A549 (cell line): ENCODE results near the gene DAB2IP.

Source experiments
- CHD2 ChIP-seq: fragments of 150-350 bp; IDR thresholded peaks from 2 replicates; pipeline ENCODE4 v1.6.1; 2014; ENCODE audit warnings: low read length; ENCODE audit not compliant: partially characterized antibody
- JUNB ChIP-seq: fragments of >200 bp; sonication (Bioruptor Twin); formaldehyde crosslinking; IDR thresholded peaks from 2 replicates; pipeline ENCODE4 v1.6.1; 2016
- KDM5A ChIP-seq: fragments of 200-600 bp; sonication (generic); IDR thresholded peaks from 2 replicates; pipeline ENCODE4 v1.6.1; 2016; ENCODE audit warnings: antibody characterized with exemption, mild to moderate bottlenecking
- RCOR1 ChIP-seq: fragments of 150-350 bp; IDR thresholded peaks from 2 replicates; pipeline ENCODE4 v1.6.1; 2014; ENCODE audit warnings: antibody characterized with exemption, low read length, low read depth
- RFX5 ChIP-seq: fragments of 450-650 bp; IDR thresholded peaks from 2 replicates; pipeline ENCODE4 v1.7.1; 2014; ENCODE audit warnings: antibody characterized with exemption, mild to moderate bottlenecking, moderate library complexity
- RNF2 ChIP-seq: fragments of 200-600 bp; sonication (generic); IDR thresholded peaks from 2 replicates; pipeline ENCODE4 v1.6.1; 2016; ENCODE audit warnings: low read depth, mild to moderate bottlenecking, antibody characterized with exemption, moderate library complexity, borderline replicate concordance
- SMC3 ChIP-seq: fragments of >200 bp; sonication (Bioruptor Twin); formaldehyde crosslinking; IDR thresholded peaks from 3 replicates; pipeline ENCODE4 v1.6.1; 2018; ENCODE audit warnings: inconsistent platforms
- TF ChIP-seq, protein P1 (sequence below): fragments of >200 bp; sonication (Bioruptor Twin); formaldehyde crosslinking; IDR thresholded peaks from 3 replicates; pipeline ENCODE4 v1.5.1; 2016
- TF ChIP-seq, protein P2 (sequence below): fragments of 150-350 bp; IDR thresholded peaks from 2 replicates; pipeline ENCODE4 v1.6.1; 2014; ENCODE audit warnings: low read depth, mild to moderate bottlenecking, low read length

DNA sequence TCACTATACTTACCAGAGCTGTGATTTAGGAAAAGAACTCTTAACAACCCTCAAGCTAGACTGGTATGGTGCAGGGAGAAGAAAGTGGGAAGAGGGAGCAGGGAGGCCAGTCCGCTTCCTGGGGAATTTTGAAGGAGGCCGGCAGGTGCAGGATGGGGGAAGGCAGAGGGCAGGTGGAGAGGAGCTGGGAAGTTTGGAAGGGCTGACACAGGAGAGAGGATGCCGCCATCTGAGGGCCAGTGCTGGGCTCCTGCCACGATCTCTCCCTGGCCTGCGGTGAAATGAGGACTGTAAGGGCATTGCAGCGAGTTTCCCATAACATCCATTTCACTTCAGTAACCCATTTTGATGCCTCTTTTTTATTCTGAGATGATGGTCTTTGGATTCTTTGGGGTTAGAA is 8.9 kb downstream of the DAB2IP start:
- no peak for TF ChIP-seq CHD2
- TF ChIP-seq KDM5A: no peak
- no peak for TF ChIP-seq RCOR1
- TF ChIP-seq, protein P1, sequence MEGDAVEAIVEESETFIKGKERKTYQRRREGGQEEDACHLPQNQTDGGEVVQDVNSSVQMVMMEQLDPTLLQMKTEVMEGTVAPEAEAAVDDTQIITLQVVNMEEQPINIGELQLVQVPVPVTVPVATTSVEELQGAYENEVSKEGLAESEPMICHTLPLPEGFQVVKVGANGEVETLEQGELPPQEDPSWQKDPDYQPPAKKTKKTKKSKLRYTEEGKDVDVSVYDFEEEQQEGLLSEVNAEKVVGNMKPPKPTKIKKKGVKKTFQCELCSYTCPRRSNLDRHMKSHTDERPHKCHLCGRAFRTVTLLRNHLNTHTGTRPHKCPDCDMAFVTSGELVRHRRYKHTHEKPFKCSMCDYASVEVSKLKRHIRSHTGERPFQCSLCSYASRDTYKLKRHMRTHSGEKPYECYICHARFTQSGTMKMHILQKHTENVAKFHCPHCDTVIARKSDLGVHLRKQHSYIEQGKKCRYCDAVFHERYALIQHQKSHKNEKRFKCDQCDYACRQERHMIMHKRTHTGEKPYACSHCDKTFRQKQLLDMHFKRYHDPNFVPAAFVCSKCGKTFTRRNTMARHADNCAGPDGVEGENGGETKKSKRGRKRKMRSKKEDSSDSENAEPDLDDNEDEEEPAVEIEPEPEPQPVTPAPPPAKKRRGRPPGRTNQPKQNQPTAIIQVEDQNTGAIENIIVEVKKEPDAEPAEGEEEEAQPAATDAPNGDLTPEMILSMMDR: no peak
- TF ChIP-seq RFX5: no peak
- no peak for TF ChIP-seq RNF2
- TF ChIP-seq JUNB: no peak
- TF ChIP-seq, protein P2, sequence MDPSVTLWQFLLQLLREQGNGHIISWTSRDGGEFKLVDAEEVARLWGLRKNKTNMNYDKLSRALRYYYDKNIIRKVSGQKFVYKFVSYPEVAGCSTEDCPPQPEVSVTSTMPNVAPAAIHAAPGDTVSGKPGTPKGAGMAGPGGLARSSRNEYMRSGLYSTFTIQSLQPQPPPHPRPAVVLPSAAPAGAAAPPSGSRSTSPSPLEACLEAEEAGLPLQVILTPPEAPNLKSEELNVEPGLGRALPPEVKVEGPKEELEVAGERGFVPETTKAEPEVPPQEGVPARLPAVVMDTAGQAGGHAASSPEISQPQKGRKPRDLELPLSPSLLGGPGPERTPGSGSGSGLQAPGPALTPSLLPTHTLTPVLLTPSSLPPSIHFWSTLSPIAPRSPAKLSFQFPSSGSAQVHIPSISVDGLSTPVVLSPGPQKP: no peak
- TF ChIP-seq SMC3: no peak
